ENCODE data around the gene HBG1. TPM values are rescaled to one million over a fixed set of nuclear protein-coding genes. Genes with fewer than 3 reads are reported as not detected.

The HBG1 gene
- polyA plus RNA-seq, 1 donor (not counting 4 experiments of a cell fraction or from before 2014, with no cell fraction given): 0.30 TPM

DNA sequence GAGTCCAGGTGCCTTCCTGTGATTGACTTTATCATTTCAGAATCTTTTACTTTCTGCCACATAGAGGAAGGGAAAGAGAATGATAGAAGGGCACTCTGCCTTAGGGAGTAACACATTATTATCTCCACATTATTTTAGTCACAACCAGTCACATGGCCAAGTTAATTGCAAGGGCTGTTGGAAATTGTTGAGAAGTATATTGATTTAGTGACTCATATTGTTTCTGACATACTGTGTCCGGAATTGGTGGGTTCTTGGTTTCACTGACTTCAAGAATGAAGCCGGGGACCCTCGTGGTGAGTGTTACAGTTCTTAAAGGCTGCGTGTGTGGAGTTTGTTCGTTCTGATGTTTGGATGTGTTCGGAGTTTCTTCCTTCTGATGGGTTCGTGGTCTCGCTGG, 43.4 kb upstream of the HBG1 start:
- Histone ChIP-seq H3K4me2 (ENCODE audit: control insufficient read depth, extremely low read depth, insufficient read depth, low read depth, low read length) (no peak overlapping the region), H3K4me3 (ENCODE audit: control insufficient read depth in 2 of 3, extremely low read depth in 1 of 3, insufficient read depth in 2 of 3, low read depth in 1 of 3, low read length in 3 of 3) (no peak overlapping the region), H3K4me1 (ENCODE audit: control insufficient read depth, extremely low read depth, insufficient read depth, low read length) (peaks cover 5% of the 10 kb centered on the region), H3K9ac (ENCODE audit: control insufficient read depth, extremely low read depth, insufficient read depth, low read length) (no peak overlapping the region), H2AFZ (ENCODE audit: control insufficient read depth, low read length) (no peak overlapping the region), H4K20me1 (ENCODE audit: control insufficient read depth, extremely low read depth, insufficient read depth, low read length) (no peaks in the 10 kb centered on the region), H3K36me3 (ENCODE audit: control insufficient read depth in 2 of 2, extremely low read depth in 1 of 2, insufficient read depth in 2 of 2, low read length in 2 of 2) (no peaks in the 10 kb centered on the region), H3K9me1 (ENCODE audit: control insufficient read depth, extremely low read depth, insufficient read depth, low read length) (no peaks in the 10 kb centered on the region), H3K27ac (ENCODE audit: control insufficient read depth, insufficient read depth, low read length) (no peak overlapping the region), H3K79me2 (ENCODE audit: control insufficient read depth, insufficient read depth, low read length) (no peaks in the 10 kb centered on the region), H3K27me3 (ENCODE audit: control insufficient read depth, extremely low read depth, insufficient read depth, low read length) (no peaks in the 10 kb centered on the region), H3K9me3 (ENCODE audit: control insufficient read depth, low read depth, low read length) (no peaks in the 10 kb centered on the region)
- dilution Hi-C loops (cut with MboI; ENCODE audit: extremely low pct_ligation_motif_present, low sequenced_read_pairs): no loop called here
- DNase-seq (ENCODE audit: low read depth, low spot score) (no peak), FAIRE-seq (no peak)
- TF ChIP-seq EZH2 (IDR thresholded peaks at IDR 0.05; ENCODE audit: low read length): no peak
- TF ChIP-seq, protein P1, sequence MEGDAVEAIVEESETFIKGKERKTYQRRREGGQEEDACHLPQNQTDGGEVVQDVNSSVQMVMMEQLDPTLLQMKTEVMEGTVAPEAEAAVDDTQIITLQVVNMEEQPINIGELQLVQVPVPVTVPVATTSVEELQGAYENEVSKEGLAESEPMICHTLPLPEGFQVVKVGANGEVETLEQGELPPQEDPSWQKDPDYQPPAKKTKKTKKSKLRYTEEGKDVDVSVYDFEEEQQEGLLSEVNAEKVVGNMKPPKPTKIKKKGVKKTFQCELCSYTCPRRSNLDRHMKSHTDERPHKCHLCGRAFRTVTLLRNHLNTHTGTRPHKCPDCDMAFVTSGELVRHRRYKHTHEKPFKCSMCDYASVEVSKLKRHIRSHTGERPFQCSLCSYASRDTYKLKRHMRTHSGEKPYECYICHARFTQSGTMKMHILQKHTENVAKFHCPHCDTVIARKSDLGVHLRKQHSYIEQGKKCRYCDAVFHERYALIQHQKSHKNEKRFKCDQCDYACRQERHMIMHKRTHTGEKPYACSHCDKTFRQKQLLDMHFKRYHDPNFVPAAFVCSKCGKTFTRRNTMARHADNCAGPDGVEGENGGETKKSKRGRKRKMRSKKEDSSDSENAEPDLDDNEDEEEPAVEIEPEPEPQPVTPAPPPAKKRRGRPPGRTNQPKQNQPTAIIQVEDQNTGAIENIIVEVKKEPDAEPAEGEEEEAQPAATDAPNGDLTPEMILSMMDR (optimal IDR thresholded peaks at IDR 0.05 in 1 of 3, IDR thresholded peaks at IDR 0.05 in 1 of 3, conservative IDR thresholded peaks at IDR 0.05 in 1 of 3; ENCODE audit: extremely low read depth in 1 of 3, insufficient read depth in 2 of 3, low read length in 3 of 3): no peak

DNA sequence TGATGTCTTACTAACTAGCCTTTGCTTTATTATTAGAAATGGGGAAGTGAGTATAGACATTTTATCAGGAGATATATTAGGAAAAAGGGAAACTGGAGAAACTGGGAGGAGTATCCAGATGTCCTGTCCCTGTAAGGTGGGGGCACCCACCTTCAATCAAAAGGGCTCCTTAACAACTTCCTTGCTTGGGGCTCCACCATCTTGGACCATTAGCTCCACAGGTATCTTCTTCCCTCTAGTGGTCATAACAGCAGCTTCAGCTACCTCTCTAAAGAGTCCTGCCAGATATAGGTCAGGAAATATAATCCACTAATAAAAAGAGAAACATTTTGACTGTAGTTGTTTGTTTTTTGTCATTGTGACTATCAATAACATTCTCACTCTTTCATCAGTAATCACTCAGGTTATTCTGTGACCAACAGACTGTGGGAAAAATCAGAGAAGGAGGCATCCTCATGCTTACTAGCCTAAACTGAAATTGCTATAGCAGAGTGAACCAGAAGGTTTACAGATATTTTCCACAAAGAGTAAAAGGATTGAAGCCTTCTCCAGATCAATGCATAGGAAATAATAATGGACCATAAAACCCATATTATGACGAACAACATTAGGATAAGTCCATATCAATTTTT, 41.7 kb upstream of the HBG1 start:
- Histone ChIP-seq H3K4me3 (ENCODE audit: control insufficient read depth in 2 of 3, extremely low read depth in 1 of 3, insufficient read depth in 2 of 3, low read depth in 1 of 3, low read length in 3 of 3) (no peak overlapping the region), H3K9me1 (ENCODE audit: control insufficient read depth, extremely low read depth, insufficient read depth, low read length) (no peaks in the 10 kb centered on the region), H4K20me1 (ENCODE audit: control insufficient read depth, extremely low read depth, insufficient read depth, low read length) (no peaks in the 10 kb centered on the region), H3K9me3 (ENCODE audit: control insufficient read depth, low read depth, low read length) (no peaks in the 10 kb centered on the region), H3K9ac (ENCODE audit: control insufficient read depth, extremely low read depth, insufficient read depth, low read length) (no peak overlapping the region), H3K4me1 (ENCODE audit: control insufficient read depth, extremely low read depth, insufficient read depth, low read length) (peaks cover 10% of the 10 kb centered on the region), H3K36me3 (ENCODE audit: control insufficient read depth in 2 of 2, extremely low read depth in 1 of 2, insufficient read depth in 2 of 2, low read length in 2 of 2) (no peaks in the 10 kb centered on the region), H3K27ac (ENCODE audit: control insufficient read depth, insufficient read depth, low read length) (no peak overlapping the region), H2AFZ (ENCODE audit: control insufficient read depth, low read length) (no peak overlapping the region), H3K27me3 (ENCODE audit: control insufficient read depth, extremely low read depth, insufficient read depth, low read length) (no peaks in the 10 kb centered on the region), H3K79me2 (ENCODE audit: control insufficient read depth, insufficient read depth, low read length) (no peaks in the 10 kb centered on the region), H3K4me2 (ENCODE audit: control insufficient read depth, extremely low read depth, insufficient read depth, low read depth, low read length) (no peak overlapping the region)
- TF ChIP-seq, protein P1 (optimal IDR thresholded peaks at IDR 0.05 in 1 of 3, IDR thresholded peaks at IDR 0.05 in 1 of 3, conservative IDR thresholded peaks at IDR 0.05 in 1 of 3; ENCODE audit: extremely low read depth in 1 of 3, insufficient read depth in 2 of 3, low read length in 3 of 3): peak; percentile 66 to 81 (median 77)
- TF ChIP-seq EZH2 (IDR thresholded peaks at IDR 0.05; ENCODE audit: low read length): no peak
- DNase-seq (ENCODE audit: low read depth, low spot score) (no peak), FAIRE-seq (peak; percentile 71)
- dilution Hi-C loops (cut with MboI; ENCODE audit: extremely low pct_ligation_motif_present, low sequenced_read_pairs): no loop called here
